OCI-M1 (cell line): ENCODE data around the gene SGO1.

Experiments used
- DNase-seq: peaks from one replicate; lab custom pipeline; 2025; lab: John Stamatoyannopoulos, UW

The SGO1 gene

GRCh38 chr3:20154928-20155327 is 31.1 kb downstream of the SGO1 start:
- no peak for DNase-seq

DNA sequence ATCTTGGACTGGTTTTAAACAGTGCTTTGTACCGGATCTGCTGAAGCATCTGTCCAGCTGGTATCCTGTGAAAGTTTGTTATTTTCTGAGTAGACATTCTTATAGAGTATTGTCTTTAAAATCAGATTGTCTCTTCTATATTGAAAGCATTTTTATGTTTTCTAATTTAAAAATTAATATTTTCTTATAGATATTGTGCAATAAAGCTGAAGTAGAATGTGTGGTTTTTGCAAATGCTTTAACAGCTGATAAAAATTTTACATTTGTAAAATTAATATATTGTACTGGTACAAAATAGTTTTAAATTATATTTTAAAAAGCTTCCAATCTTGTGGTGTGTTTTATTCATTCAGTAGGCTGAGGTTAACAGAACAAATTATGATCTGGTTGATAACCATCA is 31.9 kb downstream of the SGO1 start:
- no peak for DNase-seq

- DNase-seq, result no peak
Observed at GRCh38 chr3:20148466-20148865, 37.5 kb downstream of the SGO1 start.

DNA sequence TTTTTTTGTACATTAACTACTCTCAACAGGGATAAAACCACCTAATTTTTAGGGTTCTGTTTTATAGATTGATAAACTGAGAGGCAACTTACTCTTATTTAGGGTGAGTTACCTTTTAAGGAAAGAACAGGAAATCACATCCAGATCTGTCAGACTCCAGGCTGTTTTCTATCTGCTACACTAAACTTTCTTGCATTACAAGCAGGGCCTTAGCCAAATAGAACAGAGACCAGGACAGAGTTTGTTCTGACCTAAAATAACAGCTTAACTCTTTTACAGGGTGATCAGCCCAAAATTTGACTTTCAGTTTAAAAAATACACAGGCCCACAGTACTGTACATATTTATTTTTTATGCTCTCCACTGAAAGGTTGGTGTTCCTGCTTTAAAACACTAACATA is 38.6 kb downstream of the SGO1 start:
- DNase-seq, result no peak

DNA sequence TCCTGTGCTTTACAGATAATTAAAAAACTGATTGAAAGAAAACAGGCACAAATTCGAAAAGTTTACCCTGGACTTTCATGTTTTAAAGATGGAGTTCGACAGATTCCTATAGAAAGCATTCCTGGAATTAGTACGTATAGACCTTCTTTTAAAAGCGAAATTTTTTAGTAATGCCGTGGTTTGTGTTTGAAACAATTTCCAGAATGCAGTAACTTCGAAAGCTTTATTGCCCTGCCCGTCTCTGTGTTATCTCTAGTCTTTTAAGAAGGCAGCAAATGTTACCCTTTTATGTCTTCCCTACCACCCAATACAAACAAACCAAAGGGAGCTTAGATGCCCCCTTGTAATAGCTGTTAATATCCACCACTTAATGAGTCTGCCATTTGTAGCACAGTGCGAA is 39.7 kb downstream of the SGO1 start:
- no peak for DNase-seq

DNA sequence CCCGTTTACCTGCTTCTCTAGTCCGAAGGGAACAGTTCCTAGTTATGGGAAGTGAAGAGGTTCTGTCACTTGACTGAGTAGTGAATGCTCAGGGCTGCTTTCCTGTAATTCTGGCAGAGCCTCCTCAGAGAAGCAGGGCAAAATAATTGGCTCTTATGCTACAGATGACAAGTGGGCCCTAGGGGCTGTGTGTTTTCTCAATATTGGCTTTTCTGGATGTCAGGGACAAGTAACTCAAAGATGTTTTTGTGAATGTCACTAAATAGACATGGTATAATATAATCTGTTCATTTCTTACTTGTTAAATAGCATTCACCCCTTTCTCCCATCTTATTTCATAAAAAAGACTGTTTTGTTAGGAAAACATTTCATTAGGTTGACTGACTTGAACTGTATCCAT is 40.1 kb downstream of the SGO1 start:
- DNase-seq, result no peak

- no peak for DNase-seq
Observed at GRCh38 chr3:20143519-20143918, 42.5 kb downstream of the SGO1 start.

DNA sequence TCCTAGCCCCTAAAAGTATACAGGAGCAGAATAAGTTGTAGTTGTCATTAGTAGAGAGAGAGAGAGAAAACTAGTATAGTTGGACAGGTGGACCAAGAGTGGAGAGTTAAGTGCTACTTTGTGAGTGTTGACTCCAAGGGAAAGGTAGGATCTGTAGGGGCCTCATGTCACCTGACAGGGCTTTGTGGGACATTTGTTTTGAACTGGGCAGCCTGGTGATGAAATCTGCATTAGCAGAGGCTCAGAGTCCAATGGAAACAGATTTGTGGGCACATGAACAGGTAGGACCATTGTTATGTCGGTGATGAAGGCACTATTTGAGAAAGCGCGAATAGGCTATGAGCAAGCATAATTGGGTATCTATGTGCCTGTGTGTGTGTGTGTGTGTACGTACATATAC is 43.5 kb downstream of the SGO1 start:
- DNase-seq, result no peak

DNA sequence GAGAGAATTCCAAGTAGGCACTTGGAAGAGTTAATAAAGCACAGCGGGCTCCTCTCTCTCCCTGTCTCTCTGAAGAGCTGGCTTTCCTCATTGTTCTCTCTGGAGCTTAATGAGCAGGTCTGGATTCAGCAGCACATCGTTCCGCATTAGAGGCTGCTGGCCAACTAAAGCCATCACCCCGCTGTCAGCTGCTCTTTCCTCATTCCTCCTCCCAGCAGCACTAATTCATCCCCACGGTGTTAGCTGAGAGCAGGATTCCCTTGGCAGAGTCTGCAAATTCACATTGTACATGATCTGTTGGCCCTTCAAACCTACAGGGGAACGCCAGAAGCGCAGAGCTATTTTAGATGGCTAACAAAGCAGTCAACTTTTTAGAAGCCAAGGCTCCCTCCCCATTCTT is 44.2 kb downstream of the SGO1 start:
- no peak for DNase-seq

DNA sequence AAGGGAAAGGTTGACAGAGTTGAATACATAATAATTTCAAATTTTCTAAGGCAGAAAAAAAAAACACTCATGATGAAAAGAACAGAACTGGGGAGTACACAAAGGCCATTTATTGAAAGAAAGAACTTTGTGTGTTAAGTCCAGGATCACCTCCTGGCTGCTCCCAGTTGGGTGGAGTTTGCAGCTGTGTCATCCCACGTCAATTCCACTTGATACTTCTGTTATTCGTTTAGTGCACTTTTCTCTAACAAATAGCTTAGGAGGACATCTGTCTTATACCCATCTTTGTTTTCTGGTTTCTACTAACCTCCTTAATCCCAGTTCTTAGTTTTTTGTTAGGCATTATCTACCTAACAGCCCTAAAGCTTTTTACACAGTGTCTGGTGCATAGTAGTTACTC is 44.7 kb downstream of the SGO1 start:
- no peak for DNase-seq

- DNase-seq, result peak; percentile 1
Observed at GRCh38 chr3:20140881-20141280, 45.1 kb downstream of the SGO1 start.

- no peak for DNase-seq
Observed at GRCh38 chr3:20137647-20138046, 48.4 kb downstream of the SGO1 start.

GRCh38 chr3:20136231-20136630 is 49.8 kb downstream of the SGO1 start:
- peak; percentile 15 for DNase-seq

GRCh38 chr3:20130106-20130505 is 55.9 kb downstream of the SGO1 start:
- DNase-seq, result no peak

GRCh38 chr3:20128358-20128757 is 57.6 kb downstream of the SGO1 start:
- no peak for DNase-seq

GRCh38 chr3:20125897-20126296 is 60.1 kb downstream of the SGO1 start:
- DNase-seq, result peak; percentile 54

- no peak for DNase-seq
Observed at GRCh38 chr3:20125289-20125688, 60.7 kb downstream of the SGO1 start.

- no peak for DNase-seq
Observed at GRCh38 chr3:20123131-20123652, 62.8 kb downstream of the SGO1 start.

GRCh38 chr3:20121088-20121487 is 64.9 kb downstream of the SGO1 start:
- no peak for DNase-seq
